Mucosa of descending colon (tissue), 3 donors: ENCODE results near the gene OPCML. TPM values are rescaled to one million over a fixed set of nuclear protein-coding genes. Genes with fewer than 3 reads are reported as not detected.

Source experiments
- ATAC-seq: fragments of 200-7000 bp; cut with Tn5 transposase; one replicate; pipeline ENCODE4 v1.9.1; 2020; ENCODE audit warnings: mild to moderate bottlenecking, moderate library complexity
- DNase-seq, 3 donors: peaks; one replicate each; pipeline ENCODE4 v3.0.0-alpha.2; 2020
- H3K36me3 ChIP-seq: fragments of 200-600 bp; one replicate; pipeline ENCODE4 v1.8.0; 2021; ENCODE audit warnings: low read depth, mild to moderate bottlenecking
- H3K4me1 ChIP-seq: fragments of 200-600 bp; one replicate; pipeline ENCODE4 v1.8.0; 2021; ENCODE audit warnings: low read depth, mild to moderate bottlenecking
- H3K4me3 ChIP-seq: fragments of 200-600 bp; one replicate; pipeline ENCODE4 v1.8.0; 2021; ENCODE audit warnings: mild to moderate bottlenecking
- H3K9me3 ChIP-seq: fragments of 200-600 bp; one replicate; pipeline ENCODE4 v1.8.0; 2021; ENCODE audit warnings: mild to moderate bottlenecking
- CTCF ChIP-seq: fragments of 200-600 bp; IDR thresholded peaks from one replicate; pipeline ENCODE4 v1.8.0; 2022; ENCODE audit warnings: antibody characterized with exemption, mild to moderate bottlenecking
- intact Hi-C, 2 donors: fragments of 100-400 bp; cut with DNase I in 1 of 2; cut with micrococcal nuclease in 1 of 2; formaldehyde crosslinking; loops; one replicate each; pipeline versions ENCODE4 v1.11.0 to v1.11.1; 2022; cut with DNase I, micrococcal nuclease
- total RNA-seq, 3 donors: library from RNA; stranded (reverse); fragmentation: NEBNext Ultra II Directional in 2 of 3; extraction: Animal tissue kit (Norgen Biotek cat#: 25700) in 2 of 3; gene quantifications; one replicate each; pipeline versions ENCODE4 v1.2.1 to v1.2.4, GENCODE V29; 2021 to 2023
- donor health status: DM: no; HTN: no; CAD: no; lungs with moderate emphysema.
- donor health status: DM: no; HTN: no; CAD: no.
- donor health status: DM: no; HTN: yes; CAD: no.

OPCML gene
- total RNA-seq, 3 donors from 2014 or later: 0.10 to 0.47 TPM; not detected in 1

- no peak overlapping the region for H3K4me3 ChIP-seq
- H3K9me3 ChIP-seq: no peaks in the 10 kb centered on the region
- DNase-seq: no peak
- H3K36me3 ChIP-seq: no peaks in the 10 kb centered on the region
- intact Hi-C loops: no loop called here
- TF ChIP-seq CTCF: no peak
- no peak for ATAC-seq
- no peaks in the 10 kb centered on the region for H3K4me1 ChIP-seq
Observed at GRCh38 chr11:133154076-133154475, 378.2 kb downstream of the OPCML start.

GRCh38 chr11:133153031-133153430 is 379.3 kb downstream of the OPCML start:
- Histone ChIP-seq H3K4me1 (no peaks in the 10 kb centered on the region), H3K9me3 (no peaks in the 10 kb centered on the region), H3K4me3 (no peak overlapping the region), H3K36me3 (no peaks in the 10 kb centered on the region)
- ATAC-seq (no peak), DNase-seq (no peak)
- intact Hi-C loops: no loop called here
- no peak for TF ChIP-seq CTCF

- intact Hi-C loops: no loop called here
- no peak overlapping the region for H3K4me3 ChIP-seq
- H3K4me1 ChIP-seq: no peaks in the 10 kb centered on the region
- H3K36me3 ChIP-seq: no peaks in the 10 kb centered on the region
- TF ChIP-seq CTCF: no peak
- ATAC-seq: no peak
- DNase-seq: no peak
- H3K9me3 ChIP-seq: no peaks in the 10 kb centered on the region
Observed at GRCh38 chr11:133149698-133150097, 382.6 kb downstream of the OPCML start.

- no peak for DNase-seq
- TF ChIP-seq CTCF: no peak
- intact Hi-C loops: no loop called here
- Histone ChIP-seq H3K36me3 (no peaks in the 10 kb centered on the region), H3K9me3 (no peaks in the 10 kb centered on the region), H3K4me1 (no peaks in the 10 kb centered on the region), H3K4me3 (no peak overlapping the region)
- ATAC-seq: no peak
Observed at GRCh38 chr11:133147625-133148024, 384.7 kb downstream of the OPCML start.

- Histone ChIP-seq H3K4me3 (no peak overlapping the region), H3K9me3 (no peaks in the 10 kb centered on the region), H3K36me3 (no peaks in the 10 kb centered on the region), H3K4me1 (no peaks in the 10 kb centered on the region)
- no peak for TF ChIP-seq CTCF
- no peak for DNase-seq
- intact Hi-C loops: no loop called here
- no peak for ATAC-seq
Observed at GRCh38 chr11:133146697-133147306, 385.5 kb downstream of the OPCML start.

GRCh38 chr11:133137939-133138338 is 394.4 kb downstream of the OPCML start:
- ATAC-seq: no peak
- no peak for TF ChIP-seq CTCF
- intact Hi-C loops: loop anchor here in 1 of 2 donors (10.0 kb wide), 1 partner anchor 687 kb away; no protein-coding TSS in a partner anchor

More at GRCh38 chr11:133137939-133138338, 394.4 kb downstream of the OPCML start:
- H3K36me3 ChIP-seq: no peaks in the 10 kb centered on the region
- no peaks in the 10 kb centered on the region for H3K9me3 ChIP-seq
- no peaks in the 10 kb centered on the region for H3K4me1 ChIP-seq
- H3K4me3 ChIP-seq: no peak overlapping the region
- DNase-seq: no peak
